ENCODE data around the gene FKBP10.

Gene FKBP10

DNA sequence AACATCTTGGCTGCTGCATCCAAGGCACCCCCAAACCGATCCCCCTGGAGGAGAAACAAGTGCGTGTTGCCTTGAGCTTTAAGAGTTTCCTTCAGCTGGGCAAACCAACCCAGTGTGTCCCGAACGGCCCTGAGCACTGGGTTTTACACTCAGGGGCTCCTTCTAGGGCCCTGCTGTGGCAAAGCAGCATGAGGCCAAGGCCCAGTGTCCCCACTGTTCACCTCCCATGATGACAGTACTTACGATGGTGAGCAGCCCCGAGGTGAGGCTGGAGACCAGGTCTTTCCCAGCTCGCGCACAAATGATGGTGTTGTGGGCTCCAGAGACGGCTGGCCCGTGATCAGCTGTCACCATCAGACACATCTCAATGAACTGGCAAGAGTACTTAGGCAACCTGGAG, 59.0 kb downstream of the FKBP10 start:
- Histone ChIP-seq H3K9ac (no peak overlapping the region), H3K4me1 (ENCODE audit: low read depth, poor library complexity, severe bottlenecking) (no peaks in the 10 kb centered on the region), H3K4me3 (IDR thresholded peaks at IDR 0.05; ENCODE audit: insufficient read depth, low read depth, low read length) (no peak overlapping the region), H4K20me1 (ENCODE audit: insufficient read depth) (no peaks in the 10 kb centered on the region), H3K27ac (no peak overlapping the region), H3K79me2 (ENCODE audit: insufficient read depth, low read depth) (no peaks in the 10 kb centered on the region), H3K4me2 (no peak overlapping the region), H3K36me3 (ENCODE audit: insufficient read depth) (no peaks in the 10 kb centered on the region; the same call in 1 of the 2 replicates), H2AFZ (ENCODE audit: low read depth) (no peak overlapping the region), H3K27me3 (ENCODE audit: insufficient read depth, low read depth) (no peaks in the 10 kb centered on the region)
- TF ChIP-seq, protein P1, sequence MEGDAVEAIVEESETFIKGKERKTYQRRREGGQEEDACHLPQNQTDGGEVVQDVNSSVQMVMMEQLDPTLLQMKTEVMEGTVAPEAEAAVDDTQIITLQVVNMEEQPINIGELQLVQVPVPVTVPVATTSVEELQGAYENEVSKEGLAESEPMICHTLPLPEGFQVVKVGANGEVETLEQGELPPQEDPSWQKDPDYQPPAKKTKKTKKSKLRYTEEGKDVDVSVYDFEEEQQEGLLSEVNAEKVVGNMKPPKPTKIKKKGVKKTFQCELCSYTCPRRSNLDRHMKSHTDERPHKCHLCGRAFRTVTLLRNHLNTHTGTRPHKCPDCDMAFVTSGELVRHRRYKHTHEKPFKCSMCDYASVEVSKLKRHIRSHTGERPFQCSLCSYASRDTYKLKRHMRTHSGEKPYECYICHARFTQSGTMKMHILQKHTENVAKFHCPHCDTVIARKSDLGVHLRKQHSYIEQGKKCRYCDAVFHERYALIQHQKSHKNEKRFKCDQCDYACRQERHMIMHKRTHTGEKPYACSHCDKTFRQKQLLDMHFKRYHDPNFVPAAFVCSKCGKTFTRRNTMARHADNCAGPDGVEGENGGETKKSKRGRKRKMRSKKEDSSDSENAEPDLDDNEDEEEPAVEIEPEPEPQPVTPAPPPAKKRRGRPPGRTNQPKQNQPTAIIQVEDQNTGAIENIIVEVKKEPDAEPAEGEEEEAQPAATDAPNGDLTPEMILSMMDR (conservative IDR thresholded peaks at IDR 0.05; ENCODE audit: low read depth, low read length) = no peak
